Upper lobe of right lung (tissue), 1 donor: ENCODE results near the gene PSMD14. TPM values are rescaled to one million over a fixed set of nuclear protein-coding genes. Genes with fewer than 3 reads are reported as not detected.

Source experiments
- ATAC-seq: fragments of 200-7000 bp; cut with Tn5 transposase; one replicate; pipeline ENCODE4 v1.9.1; 2020; ENCODE audit warnings: mild to moderate bottlenecking, moderate library complexity
- DNase-seq: peaks from one replicate; pipeline ENCODE4 v3.0.0-alpha.2; 2020
- H3K27ac ChIP-seq: fragments of 200-600 bp; one replicate; pipeline ENCODE4 v1.8.0; 2022
- H3K27me3 ChIP-seq: fragments of 200-600 bp; one replicate; pipeline ENCODE4 v1.8.0; 2022; ENCODE audit warnings: mild to moderate bottlenecking
- H3K36me3 ChIP-seq: fragments of 200-600 bp; one replicate; pipeline ENCODE4 v1.8.0; 2022
- H3K4me1 ChIP-seq: fragments of 200-600 bp; one replicate; pipeline ENCODE4 v1.8.0; 2022
- H3K4me3 ChIP-seq: fragments of 200-600 bp; one replicate; pipeline ENCODE4 v1.8.0; 2022; ENCODE audit warnings: mild to moderate bottlenecking
- H3K9me3 ChIP-seq: fragments of 200-600 bp; one replicate; pipeline ENCODE4 v1.8.0; 2022
- intact Hi-C: fragments of 100-400 bp; cut with DNase I; formaldehyde crosslinking; loops from one replicate; pipeline ENCODE4 v1.11.0; 2022
- total RNA-seq: library from RNA; stranded (reverse); fragmentation: NEBNext Ultra II Directional; extraction: Animal tissue kit (Norgen Biotek cat#: 25700); gene quantifications from one replicate; pipeline ENCODE4 v1.2.1, GENCODE V29; 2021
- TF ChIP-seq, protein P1 (sequence below): fragments of 200-600 bp; IDR thresholded peaks from one replicate; pipeline ENCODE4 v1.8.0; 2022; ENCODE audit warnings: antibody characterized with exemption
- donor health status: DM: no; HTN: yes; CAD: no; lungs with severe emphysema.

The PSMD14 gene
- total RNA-seq, 1 donor from 2014 or later: 33.0 TPM

DNA sequence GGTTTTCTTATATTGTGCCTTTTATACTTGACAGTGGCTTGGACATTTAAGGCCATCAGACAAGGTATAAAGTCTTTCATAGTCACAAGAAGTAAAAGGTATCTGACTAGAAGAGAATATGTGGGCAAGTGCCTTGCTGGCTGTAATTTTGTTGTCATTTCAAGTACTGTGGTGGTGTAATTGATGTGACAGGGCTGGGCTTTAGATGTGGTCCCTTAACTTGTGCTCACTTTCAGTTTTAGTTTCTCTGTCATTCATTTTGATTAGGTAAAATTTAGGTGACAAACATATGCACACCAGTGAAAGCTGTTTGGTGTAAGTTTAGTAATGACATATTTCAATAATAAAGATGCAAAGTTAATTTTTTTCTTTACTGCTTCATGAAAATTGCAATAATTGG is 76.6 kb downstream of the PSMD14 start:
- Histone ChIP-seq H3K27ac (no peak overlapping the region), H3K36me3 (peaks cover 9% of the 10 kb centered on the region), H3K27me3 (no peaks in the 10 kb centered on the region), H3K9me3 (no peaks in the 10 kb centered on the region), H3K4me3 (no peak overlapping the region), H3K4me1 (no peaks in the 10 kb centered on the region)
- intact Hi-C loops: no loop called here
- TF ChIP-seq, protein P1, sequence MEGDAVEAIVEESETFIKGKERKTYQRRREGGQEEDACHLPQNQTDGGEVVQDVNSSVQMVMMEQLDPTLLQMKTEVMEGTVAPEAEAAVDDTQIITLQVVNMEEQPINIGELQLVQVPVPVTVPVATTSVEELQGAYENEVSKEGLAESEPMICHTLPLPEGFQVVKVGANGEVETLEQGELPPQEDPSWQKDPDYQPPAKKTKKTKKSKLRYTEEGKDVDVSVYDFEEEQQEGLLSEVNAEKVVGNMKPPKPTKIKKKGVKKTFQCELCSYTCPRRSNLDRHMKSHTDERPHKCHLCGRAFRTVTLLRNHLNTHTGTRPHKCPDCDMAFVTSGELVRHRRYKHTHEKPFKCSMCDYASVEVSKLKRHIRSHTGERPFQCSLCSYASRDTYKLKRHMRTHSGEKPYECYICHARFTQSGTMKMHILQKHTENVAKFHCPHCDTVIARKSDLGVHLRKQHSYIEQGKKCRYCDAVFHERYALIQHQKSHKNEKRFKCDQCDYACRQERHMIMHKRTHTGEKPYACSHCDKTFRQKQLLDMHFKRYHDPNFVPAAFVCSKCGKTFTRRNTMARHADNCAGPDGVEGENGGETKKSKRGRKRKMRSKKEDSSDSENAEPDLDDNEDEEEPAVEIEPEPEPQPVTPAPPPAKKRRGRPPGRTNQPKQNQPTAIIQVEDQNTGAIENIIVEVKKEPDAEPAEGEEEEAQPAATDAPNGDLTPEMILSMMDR: no peak
- ATAC-seq (no peak), DNase-seq (no peak)

- TF ChIP-seq, protein P1: no peak
- no peak for DNase-seq
- no peak for ATAC-seq
- no peaks in the 10 kb centered on the region for H3K4me1 ChIP-seq
- intact Hi-C loops: no loop called here
- no peaks in the 10 kb centered on the region for H3K9me3 ChIP-seq
- peaks cover 9% of the 10 kb centered on the region for H3K36me3 ChIP-seq
- H3K27ac ChIP-seq: no peak overlapping the region
- no peak overlapping the region for H3K4me3 ChIP-seq
- no peaks in the 10 kb centered on the region for H3K27me3 ChIP-seq
Measured at GRCh38 chr2:161386228-161386824, 78.1 kb downstream of the PSMD14 start.

GRCh38 chr2:161388146-161388779 is 80.0 kb downstream of the PSMD14 start:
- no peak overlapping the region for H3K4me3 ChIP-seq
- no peaks in the 10 kb centered on the region for H3K9me3 ChIP-seq
- no peak overlapping the region for H3K27ac ChIP-seq
- intact Hi-C loops: no loop called here
- DNase-seq: no peak
- H3K36me3 ChIP-seq: peaks cover 9% of the 10 kb centered on the region
- ATAC-seq: no peak
- no peaks in the 10 kb centered on the region for H3K27me3 ChIP-seq
- no peaks in the 10 kb centered on the region for H3K4me1 ChIP-seq
- TF ChIP-seq, protein P1: no peak

- no peaks in the 10 kb centered on the region for H3K4me1 ChIP-seq
- TF ChIP-seq, protein P1: no peak
- H3K4me3 ChIP-seq: no peak overlapping the region
- DNase-seq (no peak), ATAC-seq (no peak)
- no peaks in the 10 kb centered on the region for H3K9me3 ChIP-seq
- H3K36me3 ChIP-seq: peaks cover 25% of the 10 kb centered on the region
- H3K27ac ChIP-seq: no peak overlapping the region
- H3K27me3 ChIP-seq: no peaks in the 10 kb centered on the region
- intact Hi-C loops: no loop called here
Measured at GRCh38 chr2:161391737-161392506, 83.7 kb downstream of the PSMD14 start.

- DNase-seq: no peak
- TF ChIP-seq, protein P1: no peak
- intact Hi-C loops: no loop called here
- no peak for ATAC-seq
- Histone ChIP-seq H3K36me3 (peaks cover 24% of the 10 kb centered on the region), H3K27ac (no peak overlapping the region), H3K9me3 (no peaks in the 10 kb centered on the region), H3K4me1 (no peaks in the 10 kb centered on the region), H3K4me3 (no peak overlapping the region), H3K27me3 (no peaks in the 10 kb centered on the region)
Measured at GRCh38 chr2:161400076-161400475, 91.9 kb downstream of the PSMD14 start.
